GM18951 (cell line): ENCODE results near the gene TPP1.

Source experiments
- POLR2A ChIP-seq: IDR thresholded peaks from 4 replicates; pipeline ENCODE4 v1.6.1; 2011; ENCODE audit warnings: mild to moderate bottlenecking; ENCODE audit not compliant: insufficient read length, insufficient read depth; ENCODE audit errors: extremely low read depth
- in situ Hi-C: fragments of 300-500 bp; cut with MboI; formaldehyde crosslinking; loops from one replicate; pipeline ENCODE4 v1.12.0; 2022; ENCODE audit warnings: low sequenced_read_pairs, mixed read lengths, inconsistent platforms; ENCODE audit not compliant: unreplicated experiment

The TPP1 gene

DNA sequence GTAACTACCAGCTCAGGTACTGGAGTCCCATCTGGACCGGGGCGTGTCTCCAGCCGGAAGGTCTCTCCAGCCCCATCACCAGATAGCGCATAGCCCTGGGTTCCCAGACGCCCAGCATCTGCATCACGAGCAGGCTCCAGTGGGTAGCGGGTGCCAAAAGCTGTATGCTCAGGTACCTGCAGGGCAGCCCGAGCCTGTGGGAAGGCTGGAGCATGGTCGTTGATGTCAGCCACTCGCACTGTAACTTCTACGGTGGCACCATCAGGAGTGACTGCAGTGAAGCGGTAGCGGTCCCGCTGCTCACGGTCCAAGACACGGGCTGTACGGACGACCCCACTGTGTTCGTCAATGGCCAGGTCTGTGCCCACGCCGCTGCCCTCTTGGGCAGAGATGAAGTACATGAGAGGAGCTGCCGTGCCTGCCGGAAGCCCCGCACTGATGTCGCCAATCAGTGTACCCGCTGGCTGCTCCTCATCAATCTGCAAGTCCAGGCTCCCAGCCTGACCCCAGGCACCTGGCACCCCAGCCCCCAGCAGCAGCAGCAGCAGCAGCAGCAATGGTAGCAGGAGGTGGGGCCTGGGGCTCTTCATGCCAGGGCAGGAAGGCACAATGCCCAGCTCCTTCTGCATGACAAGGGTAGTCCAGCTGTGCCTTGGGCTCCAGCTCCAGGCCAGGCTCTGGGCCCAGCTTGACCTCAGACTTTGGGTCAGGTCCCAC is 21.9 kb upstream of the TPP1 start:
- TF ChIP-seq POLR2A, result no peak
- in situ Hi-C loops, result no loop called here

GRCh38 chr11:6640036-6640984 is 21.1 kb upstream of the TPP1 start:
- in situ Hi-C loops, result no loop called here

GRCh38 chr11:6638429-6638828 is 19.2 kb upstream of the TPP1 start:
- TF ChIP-seq POLR2A, result no peak
- in situ Hi-C loops, result no loop called here

More at GRCh38 chr11:6640036-6640984, 21.1 kb upstream of the TPP1 start:
- no peak for TF ChIP-seq POLR2A

- no peak for TF ChIP-seq POLR2A
- in situ Hi-C loops, result no loop called here
Observed at GRCh38 chr11:6637871-6638270, 18.6 kb upstream of the TPP1 start.

GRCh38 chr11:6636480-6636879 is 17.3 kb upstream of the TPP1 start:
- in situ Hi-C loops, result no loop called here
- no peak for TF ChIP-seq POLR2A

- in situ Hi-C loops, result no loop called here
- TF ChIP-seq POLR2A, result no peak
Observed at GRCh38 chr11:6635082-6635932, 16.1 kb upstream of the TPP1 start.

DNA sequence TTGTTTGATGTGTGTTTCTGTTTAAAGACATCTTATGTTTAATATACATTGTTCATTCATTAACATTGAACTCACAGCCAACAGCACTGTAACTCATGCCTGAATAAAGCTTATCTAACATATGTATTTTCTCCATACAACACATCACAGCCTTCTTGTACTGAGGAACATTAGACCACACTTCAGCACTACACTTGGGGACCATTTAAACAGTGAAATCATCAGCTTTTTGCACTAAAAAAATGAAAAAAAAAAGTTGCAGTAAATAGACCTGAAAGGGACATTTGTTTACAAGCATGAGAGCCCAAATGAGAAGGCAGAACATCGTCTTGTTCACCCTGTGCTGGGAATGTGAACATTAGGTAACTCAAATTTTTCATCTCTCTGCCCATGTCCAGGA is 15.3 kb upstream of the TPP1 start:
- TF ChIP-seq POLR2A, result no peak
- in situ Hi-C loops, result no loop called here

DNA sequence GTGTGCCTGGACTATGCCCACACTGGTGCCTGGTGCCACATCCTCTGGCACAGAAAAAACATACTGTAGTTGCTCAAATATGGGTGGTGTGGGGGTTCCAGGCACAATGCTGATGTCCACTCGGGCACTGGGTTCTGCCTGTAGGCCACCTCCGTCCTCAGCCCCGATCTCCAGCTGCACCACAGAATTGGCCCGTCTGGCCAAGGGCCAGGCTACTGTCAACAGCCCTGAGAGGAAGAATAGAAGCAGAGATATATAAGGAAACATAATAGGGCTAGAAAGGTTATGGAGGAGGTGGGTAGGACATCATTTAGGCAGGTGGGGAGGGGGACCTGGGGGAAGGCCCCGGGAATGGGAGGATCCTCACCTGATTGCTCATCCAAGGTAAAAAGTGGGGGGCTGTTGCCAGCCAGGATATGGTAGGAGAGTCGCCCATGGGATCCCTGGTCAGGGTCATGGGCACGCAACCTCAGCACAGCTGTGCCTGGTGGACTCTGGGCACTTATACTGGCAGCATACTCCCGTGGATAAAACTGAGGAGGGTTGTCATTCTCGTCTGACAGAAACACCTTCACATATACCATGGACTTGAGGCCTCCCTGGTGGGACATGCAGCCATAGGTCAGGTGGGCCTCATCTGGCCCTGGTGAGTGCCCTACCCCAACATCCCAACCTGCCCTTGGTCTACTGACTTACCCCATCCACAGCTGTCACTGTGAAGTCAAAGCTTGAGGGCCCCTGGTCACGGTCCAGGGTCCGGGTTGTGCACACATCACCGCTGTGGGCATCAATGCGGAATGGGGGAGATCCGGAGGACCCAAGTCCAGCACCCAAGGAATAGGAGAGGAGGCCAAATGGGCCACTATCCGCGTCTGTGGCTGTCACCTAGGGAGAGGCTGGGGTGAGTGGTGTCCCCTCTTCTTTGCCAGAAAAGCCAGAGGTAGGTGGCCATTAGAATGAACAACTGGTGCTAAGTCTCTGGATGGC is 14.5 kb upstream of the TPP1 start:
- TF ChIP-seq POLR2A, result no peak
- in situ Hi-C loops, result no loop called here

- in situ Hi-C loops, result no loop called here
- TF ChIP-seq POLR2A, result no peak
Observed at GRCh38 chr11:6632116-6633073, 13.2 kb upstream of the TPP1 start.

GRCh38 chr11:6631361-6631890 is 12.2 kb upstream of the TPP1 start:
- in situ Hi-C loops, result no loop called here
- no peak for TF ChIP-seq POLR2A
